GM12875 (cell line): ENCODE data around the gene MREG.

Experiments
- H3K4me3 ChIP-seq: one replicate; pipeline ENCODE4 v1.5.1; 2011; ENCODE audit warnings: low read depth, low read length, control low read depth
- TF ChIP-seq, protein P1 (sequence below): IDR thresholded peaks from 2 replicates; pipeline ENCODE4 v1.5.1; 2011; ENCODE audit warnings: low read depth, mild to moderate bottlenecking, control low read depth, inconsistent platforms, low read length, moderate library complexity, borderline replicate concordance; ENCODE audit not compliant: insufficient read depth

MREG gene

DNA sequence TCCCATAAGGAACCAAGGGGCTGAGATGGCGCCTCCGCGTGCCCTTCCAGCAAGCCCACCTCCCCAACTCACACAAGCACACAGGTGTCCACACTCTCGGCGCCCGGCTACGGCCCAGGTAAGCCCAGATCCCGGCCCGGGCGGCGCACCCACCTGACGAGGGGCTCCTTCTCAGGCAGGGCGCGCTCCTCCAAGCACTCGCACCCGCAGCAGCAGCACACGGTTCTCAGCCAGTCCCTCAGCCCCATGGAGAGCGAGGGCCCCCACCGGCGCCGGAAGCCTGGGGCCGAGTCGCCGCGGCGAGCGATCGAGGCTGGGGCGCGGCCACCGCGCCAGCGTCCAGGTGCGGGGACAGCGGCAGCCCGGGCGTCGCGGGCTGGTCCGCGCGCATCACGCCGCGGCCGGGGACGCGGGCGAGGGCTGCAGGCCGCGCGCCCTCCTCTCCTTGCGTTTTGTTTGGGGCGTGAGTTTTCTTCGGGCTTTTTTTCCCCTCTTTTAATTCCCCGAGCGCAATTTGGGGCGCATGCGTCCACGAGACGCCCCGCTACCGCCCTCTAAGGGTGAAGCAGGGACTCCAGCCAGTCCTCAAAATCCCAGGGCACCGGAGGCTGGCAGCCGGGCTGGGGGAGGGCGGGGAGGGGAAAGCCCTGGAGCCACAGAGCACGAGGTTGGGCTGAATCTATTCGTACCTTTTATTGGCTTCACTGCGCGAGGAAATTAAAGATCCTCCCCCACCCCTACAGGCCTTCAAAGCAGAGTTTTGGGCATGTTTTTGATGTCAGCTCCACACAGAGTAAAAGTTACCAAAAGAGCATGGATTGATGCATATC, at the start of gene MREG:
MREG (minus strand) TSS at position 472 of the 830 bp plus-strand sequence; CDS start at position 248, 224 bp downstream.
- H3K4me3 ChIP-seq = peak within 1 kb of the TSS; percentile 83
- TF ChIP-seq, protein P1, sequence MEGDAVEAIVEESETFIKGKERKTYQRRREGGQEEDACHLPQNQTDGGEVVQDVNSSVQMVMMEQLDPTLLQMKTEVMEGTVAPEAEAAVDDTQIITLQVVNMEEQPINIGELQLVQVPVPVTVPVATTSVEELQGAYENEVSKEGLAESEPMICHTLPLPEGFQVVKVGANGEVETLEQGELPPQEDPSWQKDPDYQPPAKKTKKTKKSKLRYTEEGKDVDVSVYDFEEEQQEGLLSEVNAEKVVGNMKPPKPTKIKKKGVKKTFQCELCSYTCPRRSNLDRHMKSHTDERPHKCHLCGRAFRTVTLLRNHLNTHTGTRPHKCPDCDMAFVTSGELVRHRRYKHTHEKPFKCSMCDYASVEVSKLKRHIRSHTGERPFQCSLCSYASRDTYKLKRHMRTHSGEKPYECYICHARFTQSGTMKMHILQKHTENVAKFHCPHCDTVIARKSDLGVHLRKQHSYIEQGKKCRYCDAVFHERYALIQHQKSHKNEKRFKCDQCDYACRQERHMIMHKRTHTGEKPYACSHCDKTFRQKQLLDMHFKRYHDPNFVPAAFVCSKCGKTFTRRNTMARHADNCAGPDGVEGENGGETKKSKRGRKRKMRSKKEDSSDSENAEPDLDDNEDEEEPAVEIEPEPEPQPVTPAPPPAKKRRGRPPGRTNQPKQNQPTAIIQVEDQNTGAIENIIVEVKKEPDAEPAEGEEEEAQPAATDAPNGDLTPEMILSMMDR = peak; percentile 85

GRCh38 chr2:216059233-216059834, 46.0 kb upstream of the MREG start:
- TF ChIP-seq, protein P1 = no peak; the same call in 1 of the 2 replicates
- H3K4me3 ChIP-seq = no peak overlapping the region

- TF ChIP-seq, protein P1 = 0 out of 2 replicates have a peak, but pooled peaks have one; percentile 10
- H3K4me3 ChIP-seq = peak overlapping the region; percentile 17
Measured at GRCh38 chr2:216057688-216058193, 44.4 kb upstream of the MREG start.

- no peak overlapping the region for H3K4me3 ChIP-seq
- TF ChIP-seq, protein P1 = no peak
Measured at GRCh38 chr2:216056739-216057138, 43.4 kb upstream of the MREG start.

GRCh38 chr2:216055680-216056079, 42.3 kb upstream of the MREG start:
- H3K4me3 ChIP-seq = no peak overlapping the region
- TF ChIP-seq, protein P1 = no peak

DNA sequence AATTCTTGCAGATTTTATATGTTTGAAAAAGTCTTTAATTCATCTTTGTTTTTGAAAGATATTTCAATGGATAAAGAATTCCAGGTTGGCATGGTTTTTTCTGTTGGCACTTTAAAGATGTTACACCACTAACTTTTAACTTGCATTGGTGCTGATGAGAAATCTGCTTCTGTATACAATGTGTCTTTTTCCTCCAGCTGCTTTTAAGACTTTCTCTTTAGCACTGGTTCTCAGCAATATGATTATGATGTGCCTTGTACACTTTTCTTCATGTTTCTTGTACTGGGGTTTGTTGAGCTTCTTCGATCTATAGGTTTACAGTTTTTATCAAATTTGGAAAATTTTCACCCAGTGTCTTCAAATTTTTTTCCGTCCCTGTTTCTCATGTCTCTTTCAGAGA, 39.1 kb upstream of the MREG start:
- TF ChIP-seq, protein P1 = no peak
- no peak overlapping the region for H3K4me3 ChIP-seq
